8988T (cell line): ENCODE results near the gene NOX3.
"Not testable (repeated sequence)": the region's sequence is repeated elsewhere in the genome, so short reads cannot be mapped to it uniquely, and the experiment has no call there.

ENCODE experiments used
- DNase-seq: peaks from one replicate; pipeline ENCODE4 v3.0.0; 2011

NOX3 gene

GRCh38 chr6:155398701-155399061 lies 57.0 kb downstream of the NOX3 start:
- no peak for DNase-seq

GRCh38 chr6:155398221-155398620 lies 57.4 kb downstream of the NOX3 start:
- no peak for DNase-seq

GRCh38 chr6:155397172-155397705 lies 58.4 kb downstream of the NOX3 start:
- DNase-seq, result no peak

- no peak for DNase-seq
Measured at GRCh38 chr6:155396605-155397004, 59.0 kb downstream of the NOX3 start.

- DNase-seq, result no peak
Measured at GRCh38 chr6:155395339-155395738, 60.3 kb downstream of the NOX3 start.

- no peak for DNase-seq
Measured at GRCh38 chr6:155389130-155389529, 66.5 kb downstream of the NOX3 start.

- no peak for DNase-seq
Measured at GRCh38 chr6:155388591-155388990, 67.0 kb downstream of the NOX3 start.

- no peak for DNase-seq
Measured at GRCh38 chr6:155387481-155387880, 68.2 kb downstream of the NOX3 start.

- no peak for DNase-seq
Measured at GRCh38 chr6:155384321-155384952, 71.2 kb downstream of the NOX3 start.

- no peak for DNase-seq
Measured at GRCh38 chr6:155383913-155384312, 71.7 kb downstream of the NOX3 start.

GRCh38 chr6:155382338-155382685 lies 73.3 kb downstream of the NOX3 start:
- DNase-seq, result no peak

- no peak for DNase-seq
Measured at GRCh38 chr6:155381673-155382337, 73.8 kb downstream of the NOX3 start.

GRCh38 chr6:155380666-155381332 lies 74.8 kb downstream of the NOX3 start:
- no peak for DNase-seq

GRCh38 chr6:155378724-155379123 lies 76.9 kb downstream of the NOX3 start:
- DNase-seq, result no peak

GRCh38 chr6:155378276-155378675 lies 77.4 kb downstream of the NOX3 start:
- DNase-seq, result no peak

GRCh38 chr6:155377061-155377460 lies 78.6 kb downstream of the NOX3 start:
- DNase-seq, result no peak

- DNase-seq, result no peak
Measured at GRCh38 chr6:155375801-155376200, 79.8 kb downstream of the NOX3 start.

- DNase-seq, result no peak
Measured at GRCh38 chr6:155374681-155375080, 81.0 kb downstream of the NOX3 start.

GRCh38 chr6:155373276-155373675 lies 82.4 kb downstream of the NOX3 start:
- no peak for DNase-seq

GRCh38 chr6:155372256-155372655 lies 83.4 kb downstream of the NOX3 start:
- DNase-seq, result no peak

GRCh38 chr6:155371230-155371629 lies 84.4 kb downstream of the NOX3 start:
- DNase-seq, result no peak

- no peak for DNase-seq
Measured at GRCh38 chr6:155366325-155366724, 89.3 kb downstream of the NOX3 start.

- no peak for DNase-seq
Measured at GRCh38 chr6:155364844-155365437, 90.7 kb downstream of the NOX3 start.

- DNase-seq, result not testable (repeated sequence)
Measured at GRCh38 chr6:155364021-155364420, 91.6 kb downstream of the NOX3 start.
